ENCODE measurements around the gene FERMT2. TPM values are rescaled to one million over a fixed set of nuclear protein-coding genes. Genes with fewer than 3 reads are reported as not detected.

FERMT2 gene
- polyA plus RNA-seq, 4 donors = 0.89 to 18.9 (median 11.5) TPM

DNA sequence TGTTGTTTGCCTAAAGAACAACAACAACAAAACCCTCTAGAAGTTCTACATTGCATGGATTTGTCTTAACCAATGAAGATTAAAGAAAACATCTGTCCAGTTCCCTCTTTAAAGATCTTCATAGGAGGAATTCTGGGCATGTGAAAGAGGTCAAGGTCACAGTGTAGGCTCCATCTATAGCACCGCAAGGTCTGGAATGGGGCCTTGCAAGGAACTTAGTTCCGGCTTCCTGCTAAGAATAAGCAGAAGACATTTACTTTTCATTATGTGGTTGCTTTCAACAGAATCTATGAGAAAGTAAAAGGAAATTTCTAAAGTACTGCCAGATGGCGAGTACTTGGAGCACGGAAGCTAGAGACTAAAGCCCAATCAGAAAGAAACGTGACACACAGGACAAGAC lies 102.2 kb downstream of the FERMT2 start:
- WGBS, 3 donors = 83 to 93% (median 86%) methylated on average over 5 of the region's 5 CpGs
- DNase-seq (no peak), FAIRE-seq (no peak)

DNA sequence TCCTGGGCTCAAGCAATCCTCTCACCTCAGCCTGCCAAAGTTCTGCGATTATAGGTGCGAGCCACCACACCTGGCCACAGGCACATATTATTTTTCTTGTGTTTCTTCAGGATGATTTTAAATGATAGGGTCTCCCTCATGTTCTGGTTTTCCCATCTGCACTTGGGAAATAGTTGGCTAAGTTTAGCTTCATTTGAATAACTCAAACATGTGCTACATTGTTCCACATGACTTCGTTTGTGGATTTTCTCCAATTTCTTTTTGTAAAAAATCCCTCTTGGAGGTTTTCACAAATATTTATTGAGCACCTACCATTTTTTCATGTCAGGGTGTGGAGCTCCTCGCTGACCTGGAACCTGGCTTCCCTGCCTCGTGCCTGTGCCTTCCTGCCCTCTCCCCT lies 104.3 kb downstream of the FERMT2 start:
- DNase-seq (no peak), FAIRE-seq (no peak)
- Histone ChIP-seq H3K4me3 (ENCODE audit: low read depth in 1 of 3, low read length in 3 of 3) (no peak overlapping the region), H3K36me3 (ENCODE audit: control insufficient read depth in 3 of 3, insufficient read depth in 2 of 3, low read depth in 1 of 3, low read length in 3 of 3) (no peaks in the 10 kb centered on the region), H3K27ac (ENCODE audit: low read depth in 1 of 3, low read length in 2 of 3) (no peak overlapping the region), H3K27me3 (ENCODE audit: control insufficient read depth in 3 of 3, insufficient read depth in 3 of 3, low read length in 3 of 3) (no peaks in the 10 kb centered on the region), H3K9me3 (ENCODE audit: control insufficient read depth in 2 of 2, insufficient read depth in 1 of 2, low read depth in 1 of 2, low read length in 1 of 2) (no peaks in the 10 kb centered on the region), H3K4me1 (ENCODE audit: control insufficient read depth in 3 of 3, insufficient read depth in 2 of 3, low read depth in 1 of 3, low read length in 2 of 3) (no peaks in the 10 kb centered on the region)
- 67 to 77% (median 72%) methylated on average over 5 of the region's 5 CpGs for WGBS, 3 donors

More for the DNA sequence above, 102.2 kb downstream of the FERMT2 start:
- H3K27ac ChIP-seq (ENCODE audit: low read depth in 1 of 3, low read length in 2 of 3) = no peak overlapping the region
- H3K9me3 ChIP-seq (ENCODE audit: control insufficient read depth in 2 of 2, insufficient read depth in 1 of 2, low read depth in 1 of 2, low read length in 1 of 2) = no peaks in the 10 kb centered on the region
- H3K4me3 ChIP-seq (ENCODE audit: low read depth in 1 of 3, low read length in 3 of 3) = no peak overlapping the region
- peaks cover 0 to 3% (median 0%) of the 10 kb centered on the region in 3 donors for H3K4me1 ChIP-seq (ENCODE audit: control insufficient read depth in 3 of 3, insufficient read depth in 2 of 3, low read depth in 1 of 3, low read length in 2 of 3)
- H3K36me3 ChIP-seq (ENCODE audit: control insufficient read depth in 3 of 3, insufficient read depth in 2 of 3, low read depth in 1 of 3, low read length in 3 of 3) = no peaks in the 10 kb centered on the region
- no peaks in the 10 kb centered on the region for H3K27me3 ChIP-seq (ENCODE audit: control insufficient read depth in 3 of 3, insufficient read depth in 3 of 3, low read length in 3 of 3)

DNA sequence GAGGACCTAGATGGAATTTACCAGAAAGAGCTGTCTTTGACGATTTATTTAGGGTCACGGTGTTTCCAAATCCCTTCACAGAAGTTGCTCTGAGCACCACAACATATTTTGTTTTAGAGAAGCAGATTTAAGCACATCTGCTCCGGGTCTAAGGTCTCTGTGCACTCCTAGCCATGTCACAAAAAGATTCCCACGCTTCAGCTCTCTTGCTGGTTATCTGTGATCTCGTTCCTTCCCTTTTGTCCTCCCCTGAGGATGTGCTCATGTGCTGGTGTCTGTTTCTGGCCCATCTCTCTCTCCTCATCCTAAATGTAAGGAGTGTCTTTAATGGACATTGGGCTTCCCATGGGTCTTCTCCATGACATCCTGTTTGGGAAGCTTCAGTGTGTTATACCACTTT lies 105.8 kb downstream of the FERMT2 start:
- Histone ChIP-seq H3K36me3 (ENCODE audit: control insufficient read depth in 3 of 3, insufficient read depth in 2 of 3, low read depth in 1 of 3, low read length in 3 of 3) (no peaks in the 10 kb centered on the region), H3K9me3 (ENCODE audit: control insufficient read depth in 2 of 2, insufficient read depth in 1 of 2, low read depth in 1 of 2, low read length in 1 of 2) (no peaks in the 10 kb centered on the region), H3K4me3 (ENCODE audit: low read depth in 1 of 3, low read length in 3 of 3) (no peak overlapping the region), H3K27me3 (ENCODE audit: control insufficient read depth in 3 of 3, insufficient read depth in 3 of 3, low read length in 3 of 3) (no peaks in the 10 kb centered on the region), H3K27ac (ENCODE audit: low read depth in 1 of 3, low read length in 2 of 3) (peak overlapping the region in 1 of 3 donors; percentile 4), H3K4me1 (ENCODE audit: control insufficient read depth in 3 of 3, insufficient read depth in 2 of 3, low read depth in 1 of 3, low read length in 2 of 3) (no peaks in the 10 kb centered on the region)
- WGBS, 3 donors = 77 to 81% (median 80%) methylated on average over 5 of the region's 5 CpGs
- DNase-seq (no peak), FAIRE-seq (no peak)

DNA sequence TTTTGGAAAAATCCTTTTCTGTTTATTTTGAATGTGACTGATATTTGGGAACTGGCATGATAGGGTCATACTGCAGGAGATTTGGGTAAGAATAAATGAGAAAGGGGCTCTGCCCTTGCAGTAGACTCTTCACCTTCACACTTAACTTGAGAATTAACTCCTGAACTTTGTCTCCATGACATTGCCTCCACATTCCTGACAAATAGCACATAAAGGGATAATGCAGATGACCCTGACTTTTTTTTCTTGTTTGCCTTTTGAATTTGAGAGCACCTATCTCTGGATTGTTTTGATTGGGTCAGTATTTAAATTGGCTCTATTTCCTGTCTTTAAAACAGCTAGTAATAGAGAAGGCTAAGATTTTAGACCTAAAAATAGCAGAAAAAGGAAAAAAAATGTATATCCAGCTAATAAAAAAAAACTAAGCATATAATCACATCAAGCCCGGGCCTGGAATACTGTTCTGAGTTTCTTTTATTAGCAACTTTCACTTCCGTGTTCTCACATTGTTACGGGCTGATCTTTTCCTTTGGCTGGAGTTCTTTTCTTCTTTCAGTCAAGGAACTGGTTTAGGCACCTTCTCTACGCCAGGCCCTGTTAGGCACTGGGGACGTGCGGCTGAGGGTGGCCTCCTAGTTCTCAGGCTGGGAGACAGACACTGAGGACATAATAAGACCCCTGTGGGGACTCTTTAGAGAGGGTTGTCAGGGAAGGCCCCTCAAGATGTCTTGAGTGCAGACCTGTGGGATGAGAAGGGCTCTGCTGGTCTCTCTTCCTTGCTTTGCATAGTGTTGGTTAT lies 106.4 kb downstream of the FERMT2 start:
- WGBS, 3 donors = 49 to 60% (median 50%) methylated on average over 6 of the region's 6 CpGs
- Histone ChIP-seq H3K9me3 (ENCODE audit: control insufficient read depth in 2 of 2, insufficient read depth in 1 of 2, low read depth in 1 of 2, low read length in 1 of 2) (no peaks in the 10 kb centered on the region), H3K36me3 (ENCODE audit: control insufficient read depth in 3 of 3, insufficient read depth in 2 of 3, low read depth in 1 of 3, low read length in 3 of 3) (no peaks in the 10 kb centered on the region), H3K4me1 (ENCODE audit: control insufficient read depth in 3 of 3, insufficient read depth in 2 of 3, low read depth in 1 of 3, low read length in 2 of 3) (no peaks in the 10 kb centered on the region), H3K27ac (ENCODE audit: low read depth in 1 of 3, low read length in 2 of 3) (peak overlapping the region in 1 of 3 donors; percentile 9), H3K4me3 (ENCODE audit: low read depth in 1 of 3, low read length in 3 of 3) (no peak overlapping the region), H3K27me3 (ENCODE audit: control insufficient read depth in 3 of 3, insufficient read depth in 3 of 3, low read length in 3 of 3) (peaks cover 0 to 2% (median 0%) of the 10 kb centered on the region in 3 donors)
- FAIRE-seq = no peak
- DNase-seq = no peak

DNA sequence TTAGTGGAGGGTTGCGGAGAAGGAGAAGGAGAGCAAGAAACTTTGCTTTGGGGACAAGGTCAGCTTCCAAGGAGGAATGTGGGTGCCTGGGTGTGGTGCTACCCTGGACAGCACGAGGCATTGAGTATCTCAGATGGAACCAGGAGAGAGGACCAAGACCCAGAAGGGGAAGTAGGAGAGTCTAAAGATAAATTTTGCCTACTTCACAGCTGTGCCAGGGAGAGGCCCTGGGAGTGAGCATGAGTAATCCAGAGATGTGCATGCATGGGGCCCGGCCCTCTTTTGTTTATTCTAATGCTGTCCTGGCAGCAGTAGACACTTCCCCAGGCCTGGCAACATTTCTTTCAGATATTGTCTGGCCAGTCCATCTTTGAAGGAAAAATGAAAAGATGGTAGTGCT lies 110.0 kb downstream of the FERMT2 start:
- DNase-seq = no peak
- Histone ChIP-seq H3K4me1 (ENCODE audit: control insufficient read depth in 3 of 3, insufficient read depth in 2 of 3, low read depth in 1 of 3, low read length in 2 of 3) (no peaks in the 10 kb centered on the region), H3K4me3 (ENCODE audit: low read depth in 1 of 3, low read length in 3 of 3) (no peak overlapping the region), H3K9me3 (ENCODE audit: control insufficient read depth in 2 of 2, insufficient read depth in 1 of 2, low read depth in 1 of 2, low read length in 1 of 2) (no peaks in the 10 kb centered on the region), H3K27ac (ENCODE audit: low read depth in 1 of 3, low read length in 2 of 3) (no peak overlapping the region), H3K27me3 (ENCODE audit: control insufficient read depth in 3 of 3, insufficient read depth in 3 of 3, low read length in 3 of 3) (peaks cover 0 to 2% (median 0%) of the 10 kb centered on the region in 3 donors), H3K36me3 (ENCODE audit: control insufficient read depth in 3 of 3, insufficient read depth in 2 of 3, low read depth in 1 of 3, low read length in 3 of 3) (no peaks in the 10 kb centered on the region)
- 49 to 55% (median 54%) methylated on average over 3 of the region's 3 CpGs for WGBS, 3 donors
- FAIRE-seq = no peak

DNA sequence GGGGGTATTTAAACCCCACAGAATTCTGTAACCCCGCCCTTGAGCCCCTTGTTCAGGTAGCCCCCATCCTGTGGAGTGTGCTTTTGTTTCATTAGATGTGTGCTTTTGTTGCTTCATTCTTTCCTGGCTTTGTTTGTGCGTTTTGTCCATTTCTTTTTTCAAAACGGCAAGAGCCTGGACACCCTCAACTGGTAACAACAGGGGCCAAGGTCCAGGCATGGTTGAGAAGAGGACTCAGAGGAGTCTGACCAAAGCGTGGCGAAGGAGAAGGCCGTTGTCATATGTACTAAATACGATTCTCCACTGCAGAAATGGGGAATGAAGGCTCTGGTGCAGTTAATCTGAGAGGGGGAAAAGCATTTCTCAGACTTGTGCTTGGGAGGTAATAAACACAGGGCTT lies 113.4 kb downstream of the FERMT2 start:
- H3K9me3 ChIP-seq (ENCODE audit: control insufficient read depth in 2 of 2, insufficient read depth in 1 of 2, low read depth in 1 of 2, low read length in 1 of 2) = no peaks in the 10 kb centered on the region
- FAIRE-seq (no peak), DNase-seq (no peak)
- peaks cover 0 to 2% (median 0%) of the 10 kb centered on the region in 3 donors for H3K27me3 ChIP-seq (ENCODE audit: control insufficient read depth in 3 of 3, insufficient read depth in 3 of 3, low read length in 3 of 3)
- H3K4me3 ChIP-seq (ENCODE audit: low read depth in 1 of 3, low read length in 3 of 3) = no peak overlapping the region
- 77 to 88% (median 85%) methylated on average over 7 of the region's 7 CpGs for WGBS, 3 donors
- no peaks in the 10 kb centered on the region for H3K36me3 ChIP-seq (ENCODE audit: control insufficient read depth in 3 of 3, insufficient read depth in 2 of 3, low read depth in 1 of 3, low read length in 3 of 3)
- H3K4me1 ChIP-seq (ENCODE audit: control insufficient read depth in 3 of 3, insufficient read depth in 2 of 3, low read depth in 1 of 3, low read length in 2 of 3) = no peaks in the 10 kb centered on the region
- no peak overlapping the region for H3K27ac ChIP-seq (ENCODE audit: low read depth in 1 of 3, low read length in 2 of 3)

DNA sequence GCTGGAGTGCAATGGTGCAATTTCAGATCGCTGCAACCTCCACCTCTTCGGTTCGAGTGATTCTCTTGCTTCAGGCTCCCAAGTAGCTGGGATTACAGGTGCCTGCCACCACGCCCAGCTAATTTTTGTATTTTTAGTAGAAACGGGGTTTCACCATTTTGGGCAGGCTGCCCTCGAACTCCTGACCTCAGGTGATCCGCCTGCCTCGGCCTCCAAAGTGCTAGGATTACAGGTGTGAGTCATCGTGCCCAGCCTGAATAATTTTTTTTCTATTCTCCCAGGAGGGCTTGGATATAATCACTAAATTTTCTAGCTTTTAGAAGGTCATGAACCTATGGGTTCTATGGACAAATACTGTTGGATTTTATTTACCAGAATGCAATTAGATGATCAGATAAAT lies 114.8 kb downstream of the FERMT2 start:
- no peaks in the 10 kb centered on the region for H3K4me1 ChIP-seq (ENCODE audit: control insufficient read depth in 3 of 3, insufficient read depth in 2 of 3, low read depth in 1 of 3, low read length in 2 of 3)
- DNase-seq = no peak
- H3K36me3 ChIP-seq (ENCODE audit: control insufficient read depth in 3 of 3, insufficient read depth in 2 of 3, low read depth in 1 of 3, low read length in 3 of 3) = no peaks in the 10 kb centered on the region
- peaks cover 0 to 2% (median 0%) of the 10 kb centered on the region in 3 donors for H3K27me3 ChIP-seq (ENCODE audit: control insufficient read depth in 3 of 3, insufficient read depth in 3 of 3, low read length in 3 of 3)
- 81 to 93% (median 88%) methylated on average over 9 of the region's 9 CpGs for WGBS, 3 donors
- no peak overlapping the region for H3K4me3 ChIP-seq (ENCODE audit: low read depth in 1 of 3, low read length in 3 of 3)
- FAIRE-seq = no peak
- no peak overlapping the region for H3K27ac ChIP-seq (ENCODE audit: low read depth in 1 of 3, low read length in 2 of 3)
- no peaks in the 10 kb centered on the region for H3K9me3 ChIP-seq (ENCODE audit: control insufficient read depth in 2 of 2, insufficient read depth in 1 of 2, low read depth in 1 of 2, low read length in 1 of 2)

DNA sequence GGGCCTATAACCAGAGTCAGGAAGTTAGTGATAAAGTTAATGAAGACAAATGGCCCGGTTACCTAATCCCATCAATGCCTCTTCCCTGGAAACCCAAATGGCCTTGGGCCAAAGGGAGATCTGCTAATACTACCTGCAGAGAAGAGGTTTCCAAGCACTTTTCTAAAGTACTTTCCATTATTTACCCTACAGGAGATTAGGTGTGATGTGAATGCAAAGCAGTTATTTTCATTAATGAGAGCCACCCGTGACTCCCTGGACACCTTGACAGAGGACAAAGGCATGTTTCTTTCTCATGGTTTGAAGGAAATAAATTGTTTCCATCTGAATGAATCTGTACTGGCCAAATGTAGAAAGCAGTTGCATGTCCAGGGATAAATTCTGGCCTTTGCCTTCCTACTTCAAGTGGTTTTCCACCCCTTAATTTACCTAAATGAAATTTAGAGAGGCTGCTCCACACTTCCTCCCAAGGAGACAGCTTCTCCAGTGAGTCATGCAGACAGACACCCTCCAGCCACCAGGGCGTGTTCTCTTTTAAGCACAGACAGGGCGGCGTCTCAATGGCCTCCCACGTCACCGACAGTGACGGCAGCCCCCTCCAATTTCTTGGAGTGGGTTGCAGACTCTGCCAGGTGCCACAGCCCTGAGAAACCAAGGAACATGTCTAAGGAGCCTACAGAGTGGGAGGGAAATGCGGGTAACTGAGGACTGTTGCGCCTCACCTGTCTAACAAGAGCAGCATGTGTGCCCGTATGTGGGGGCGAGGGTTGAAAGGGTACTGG lies 115.5 kb downstream of the FERMT2 start:
- 82 to 85% (median 85%) methylated on average over 12 of the region's 12 CpGs for WGBS, 3 donors
- no peak for FAIRE-seq
- Histone ChIP-seq H3K9me3 (ENCODE audit: control insufficient read depth in 2 of 2, insufficient read depth in 1 of 2, low read depth in 1 of 2, low read length in 1 of 2) (no peaks in the 10 kb centered on the region), H3K27ac (ENCODE audit: low read depth in 1 of 3, low read length in 2 of 3) (no peak overlapping the region), H3K36me3 (ENCODE audit: control insufficient read depth in 3 of 3, insufficient read depth in 2 of 3, low read depth in 1 of 3, low read length in 3 of 3) (no peaks in the 10 kb centered on the region), H3K4me3 (ENCODE audit: low read depth in 1 of 3, low read length in 3 of 3) (no peak overlapping the region), H3K27me3 (ENCODE audit: control insufficient read depth in 3 of 3, insufficient read depth in 3 of 3, low read length in 3 of 3) (peaks cover 0 to 2% (median 0%) of the 10 kb centered on the region in 3 donors), H3K4me1 (ENCODE audit: control insufficient read depth in 3 of 3, insufficient read depth in 2 of 3, low read depth in 1 of 3, low read length in 2 of 3) (no peaks in the 10 kb centered on the region)
- no peak for DNase-seq
